IMR-90 (cell line): ENCODE data around the gene CCDC117. TPM values are rescaled to one million over a fixed set of nuclear protein-coding genes. Genes with fewer than 3 reads are reported as not detected.

Experiments
- ATAC-seq: fragments of 200-7000 bp; cut with Tn5 transposase; 2 replicates; pipeline ENCODE4 v1.9.1; 2020; ENCODE audit warnings: low read depth, mild to moderate bottlenecking, moderate library complexity
- BruUV-seq: library from RNA; stranded (reverse); fragments of 400-500 nt; replicated peaks from 2 replicates; lab custom pipeline; 2021; lab: Mats Ljungman, UMichigan
- CTCF ChIA-PET: fragments of 300-600 bp; formaldehyde crosslinking; extraction: SDS; loops from one replicate; lab custom pipeline; 2021; ENCODE audit warnings: antibody characterized with exemption; lab: Yijun Ruan, JAX
- POLR2A ChIA-PET: fragments of 300-600 bp; sonication (Branson Sonifier 250); formaldehyde crosslinking; loops from one replicate; lab custom pipeline; 2022; ENCODE audit warnings: antibody characterized with exemption; ENCODE audit not compliant: unreplicated experiment; lab: Charles Lee
- DNase-seq: peaks from one replicate; pipeline ENCODE4 v3.0.0; 2013
- H2AFZ ChIP-seq: replicated peaks from 2 replicates; pipeline ENCODE3; 2013; ENCODE audit warnings: low read length, mild to moderate bottlenecking; ENCODE audit not compliant: poor library complexity
- H2AK5ac ChIP-seq: 2 replicates; pipeline ENCODE4 v1.6.1; 2013; ENCODE audit warnings: low read depth, low read length, inconsistent platforms
- H2AK9ac ChIP-seq: replicated peaks from 2 replicates; pipeline ENCODE3; 2013; ENCODE audit warnings: mild to moderate bottlenecking, low read depth, low read length, moderate library complexity; ENCODE audit not compliant: poor library complexity
- H2BK120ac ChIP-seq: 2 replicates; pipeline ENCODE4 v1.6.1; 2013; ENCODE audit warnings: low read depth, low read length, inconsistent platforms
- H2BK15ac ChIP-seq: 3 replicates; pipeline ENCODE4 v1.6.1; 2013; ENCODE audit warnings: low read depth, low read length, inconsistent platforms
- H2BK20ac ChIP-seq: 2 replicates; pipeline ENCODE4 v1.6.1; 2013; ENCODE audit warnings: low read depth, mild to moderate bottlenecking, inconsistent platforms, low read length, moderate library complexity
- H2BK5ac ChIP-seq: 2 replicates; pipeline ENCODE4 v1.6.1; 2013; ENCODE audit warnings: mild to moderate bottlenecking, low read depth, low read length, inconsistent platforms; ENCODE audit not compliant: poor library complexity, severe bottlenecking
- H3K14ac ChIP-seq: replicated peaks from 2 replicates; pipeline ENCODE4 v1.6.1; 2013; ENCODE audit warnings: low read depth, low read length, inconsistent platforms
- H3K18ac ChIP-seq: 2 replicates; pipeline ENCODE4 v1.6.1; 2013; ENCODE audit warnings: low read depth, low read length, control low read depth
- H3K23ac ChIP-seq: 2 replicates; pipeline ENCODE4 v1.6.1; 2013; ENCODE audit warnings: low read depth, low read length, inconsistent platforms
- H3K27ac ChIP-seq: 2 replicates; pipeline ENCODE4 v1.5.1; 2013; ENCODE audit warnings: mild to moderate bottlenecking, control low read depth, low read length; ENCODE audit not compliant: insufficient read depth
- H3K27me3 ChIP-seq: 2 replicates; pipeline ENCODE4 v1.6.1; 2013; ENCODE audit warnings: low read length; ENCODE audit not compliant: control insufficient read depth, insufficient read depth
- H3K36me3 ChIP-seq: 2 replicates; pipeline ENCODE4 v1.6.1; 2013; ENCODE audit warnings: low read length, mixed read lengths; ENCODE audit not compliant: control insufficient read depth, insufficient read depth
- H3K4ac ChIP-seq: 2 replicates; pipeline ENCODE4 v1.6.1; 2013; ENCODE audit warnings: low read depth, low read length, inconsistent platforms
- H3K4me1 ChIP-seq: 2 replicates; pipeline ENCODE4 v1.6.1; 2013; ENCODE audit warnings: low read length, mixed read lengths; ENCODE audit not compliant: control insufficient read depth, insufficient read depth
- H3K4me2 ChIP-seq: 2 replicates; pipeline ENCODE4 v1.6.1; 2013; ENCODE audit warnings: low read depth, mild to moderate bottlenecking, control low read depth, low read length, moderate library complexity
- H3K4me3 ChIP-seq: 2 replicates; pipeline ENCODE4 v1.5.1; 2013; ENCODE audit warnings: low read depth, mild to moderate bottlenecking, control low read depth, low read length, moderate library complexity; ENCODE audit not compliant: insufficient read depth
- H3K56ac ChIP-seq: 2 replicates; pipeline ENCODE4 v1.6.1; 2013; ENCODE audit warnings: low read length, inconsistent platforms; ENCODE audit not compliant: insufficient read depth; ENCODE audit errors: extremely low read depth
- H3K79me1 ChIP-seq, 2 experiments: 2 replicates each; pipeline ENCODE4 v1.6.1; 2013; ENCODE audit warnings: low read length in 2 of 2, inconsistent platforms in 1 of 2, low read depth in 1 of 2
- H3K9ac ChIP-seq: 2 replicates; pipeline ENCODE4 v1.6.1; 2013; ENCODE audit warnings: low read depth, low read length, control low read depth
- H3K9me1 ChIP-seq: 2 replicates; pipeline ENCODE4 v1.6.1; 2013; ENCODE audit warnings: low read length, inconsistent platforms; ENCODE audit not compliant: insufficient read depth
- H3K9me3 ChIP-seq: 2 replicates; pipeline ENCODE4 v1.6.1; 2013; ENCODE audit warnings: low read length; ENCODE audit not compliant: control insufficient read depth, insufficient read depth
- H4K20me1 ChIP-seq: 2 replicates; pipeline ENCODE4 v1.6.1; 2013; ENCODE audit warnings: low read length, inconsistent platforms; ENCODE audit not compliant: insufficient read depth
- H4K5ac ChIP-seq: 2 replicates; pipeline ENCODE4 v1.6.1; 2013; ENCODE audit warnings: mild to moderate bottlenecking, low read depth, low read length, control low read depth
- H4K8ac ChIP-seq, 2 experiments: 2 replicates each; pipeline ENCODE4 v1.6.1; 2013; ENCODE audit warnings: low read depth in 2 of 2, low read length in 2 of 2, control low read depth in 1 of 2, inconsistent platforms in 1 of 2
- H4K91ac ChIP-seq: 2 replicates; pipeline ENCODE4 v1.6.1; 2013; ENCODE audit warnings: low read depth, low read length, inconsistent platforms; ENCODE audit not compliant: insufficient read depth
- FOS ChIP-seq: fragments of 150-350 bp; IDR thresholded peaks from 2 replicates; pipeline ENCODE4 v1.6.1; 2016; ENCODE audit warnings: low read depth, low read length
- MAZ ChIP-seq: IDR thresholded peaks from 2 replicates; pipeline ENCODE4 v1.6.1; 2012; ENCODE audit warnings: low read depth, mild to moderate bottlenecking, low read length, improper control_type of control experiment, moderate library complexity, borderline replicate concordance
- MXI1 ChIP-seq: IDR thresholded peaks from 2 replicates; pipeline ENCODE4 v1.6.1; 2012; ENCODE audit warnings: low read depth, mild to moderate bottlenecking, low read length, moderate library complexity, borderline replicate concordance
- POLR2A ChIP-seq: IDR thresholded peaks from 2 replicates; pipeline ENCODE4 v1.6.1; 2012; ENCODE audit warnings: mild to moderate bottlenecking, low read depth, low read length
- RAD21 ChIP-seq: IDR thresholded peaks from 2 replicates; pipeline ENCODE4 v1.6.1; 2012; ENCODE audit warnings: low read length, improper control_type of control experiment
- WGBS, 2 experiments: methylation state at CpG; one replicate each; pipeline versions ENCODE4 v1.1.5 to v1.1.7; 2013; ENCODE audit warnings: missing lambda C conversion rate in 2 of 2; ENCODE audit not compliant: insufficient read length in 1 of 2; ENCODE audit errors: extremely low coverage in 2 of 2; 5-methylcytosine and 5-hydroxymethylcytosine counted together
- dilution Hi-C: fragments of 300-500 bp; cut with HindIII; formaldehyde crosslinking; loops from one replicate; pipeline ENCODE4 v1.14.3; 2018; ENCODE audit warnings: low sequenced_read_pairs; ENCODE audit not compliant: unreplicated experiment
- in situ Hi-C: fragments of 300-500 bp; cut with MboI; formaldehyde crosslinking; loops from 3 replicates; pipeline ENCODE4 v1.14.3; 2019; ENCODE audit warnings: low sequenced_read_pairs, inconsistent platforms, mixed read lengths
- intact Hi-C: fragments of 100-400 bp; cut with micrococcal nuclease; formaldehyde crosslinking; loops from 2 replicates; pipeline ENCODE4 v1.10.0; 2022
- polyA plus RNA-seq, 3 experiments: library from polyadenylated mRNA; depleted of rRNA; stranded (reverse); fragments of >200 nt; gene quantifications; 2 replicates each; pipeline ENCODE4 v1.2.3, GENCODE V29; 2012; ENCODE audit warnings: low replicate concordance in 1 of 3
- total RNA-seq: library from RNA; depleted of rRNA; stranded (reverse); fragments of >200 nt; gene quantifications from 2 replicates; pipeline ENCODE4 v1.2.3, GENCODE V29; 2012

The CCDC117 gene
- total and polyA plus RNA-seq, 2 of the 4 experiments (the other 2 are of a cell fraction): 5.9 to 7.0 TPM

DNA sequence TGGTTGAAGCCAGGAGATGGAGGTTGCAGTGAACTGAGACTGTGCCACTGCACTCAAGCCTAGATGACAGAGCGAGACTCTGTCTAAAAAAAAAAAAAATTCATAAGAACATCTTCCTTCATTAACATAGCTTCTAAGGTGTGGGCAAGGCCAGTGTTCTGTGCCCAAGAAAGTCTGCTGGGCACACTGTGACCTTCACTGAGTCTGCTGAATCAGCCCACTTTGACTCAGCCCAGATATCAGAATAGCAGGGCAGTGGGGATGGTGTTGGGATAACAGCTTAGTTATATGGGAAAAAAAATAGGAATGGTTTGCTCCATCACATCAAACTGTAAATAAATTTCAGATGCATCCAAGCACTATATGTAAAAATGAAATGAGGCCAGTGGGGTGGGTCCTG lies 60.2 kb downstream of the CCDC117 start:
- Histone ChIP-seq H3K9me3 (no peaks in the 10 kb centered on the region), H4K20me1 (peaks cover 7% of the 10 kb centered on the region; the same call in 1 of the 2 replicates), H2BK20ac (no peak overlapping the region), H2BK5ac (no peak overlapping the region), H2BK120ac (no peak overlapping the region), H4K91ac (no peak overlapping the region), H3K18ac (no peak overlapping the region), H3K56ac (no peak overlapping the region), H3K4me1 (no peaks in the 10 kb centered on the region), H2AK9ac (no peak overlapping the region), H3K27me3 (no peaks in the 10 kb centered on the region), H3K4ac (no peak overlapping the region), H3K9me1 (no peaks in the 10 kb centered on the region), H3K27ac (no peak overlapping the region), H3K36me3 (no peaks in the 10 kb centered on the region), H4K5ac (no peak overlapping the region), H2BK15ac (no peak overlapping the region), H4K8ac (no peak overlapping the region), H3K14ac (no peak overlapping the region), H2AK5ac (no peak overlapping the region), H2AFZ (no peak overlapping the region), H3K9ac (no peak overlapping the region), H3K4me3 (no peak overlapping the region), H3K4me2 (no peak overlapping the region), H3K23ac (no peak overlapping the region), H3K79me1 (no peaks in the 10 kb centered on the region)
- intact Hi-C loops (no loop called here), dilution Hi-C loops (no loop called here), in situ Hi-C loops (loop anchor here (10.0 kb wide), 1 partner anchor 778 kb away; no protein-coding TSS in a partner anchor)
- no peak for DNase-seq
- no CpG with 5 or more reads among the region's 1 CpG for WGBS, 2 experiments
- CTCF ChIA-PET: no interaction called here
- POLR2A ChIA-PET: no interaction called here
- no peak for ATAC-seq
- TF ChIP-seq MAZ (no peak), RAD21 (no peak), MXI1 (no peak), FOS (no peak), POLR2A (no peak)
- no TSS peak for BruUV-seq
